H1 (cell line): ENCODE results near the gene SVIL. TPM values are rescaled to one million over a fixed set of nuclear protein-coding genes. Genes with fewer than 3 reads are reported as not detected.

Experiments used
- CEBPB ChIP-seq: IDR thresholded peaks from 2 replicates; pipeline ENCODE4 v1.6.1; 2012; ENCODE audit warnings: low read depth, low read length
- CTCF ChIP-seq, 3 experiments: IDR thresholded peaks; 1 replicate in 2 of 3; 2 replicates in 1 of 3; pipeline versions ENCODE4 v1.5.1 to v1.6.1; 2011; ENCODE audit warnings: low read length in 3 of 3, mild to moderate bottlenecking in 3 of 3, inconsistent platforms in 2 of 3, low read depth in 1 of 3, moderate library complexity in 1 of 3; ENCODE audit not compliant: insufficient read depth in 1 of 3; ENCODE audit errors: control extremely low read depth in 1 of 3
- EP300 ChIP-seq, 2 experiments: IDR thresholded peaks; 1 replicate in 1 of 2; 2 replicates in 1 of 2; pipeline ENCODE4 v1.6.1; 2011 to 2012; ENCODE audit warnings: low read depth in 2 of 2, low read length in 2 of 2, mild to moderate bottlenecking in 2 of 2, borderline replicate concordance in 1 of 2, inconsistent platforms in 1 of 2, moderate library complexity in 1 of 2
- HDAC2 ChIP-seq, 2 experiments: fragments of 300-600 bp in 1 of 2; sonication (generic) in 1 of 2; IDR thresholded peaks; 2 replicates each; pipeline ENCODE4 v1.6.1; 2011 to 2012; ENCODE audit warnings: low read depth in 2 of 2, low read length in 2 of 2, mild to moderate bottlenecking in 2 of 2, moderate library complexity in 2 of 2, borderline replicate concordance in 1 of 2, inconsistent platforms in 1 of 2
- HDAC6 ChIP-seq: IDR thresholded peaks from one replicate; pipeline ENCODE4 v1.7.1; 2012; ENCODE audit warnings: low read depth, mild to moderate bottlenecking, inconsistent platforms, low read length, moderate library complexity
- KDM5A ChIP-seq: fragments of 200-600 bp; IDR thresholded peaks from 2 replicates; pipeline ENCODE4 v1.7.1; 2012; ENCODE audit warnings: mild to moderate bottlenecking, low read length, inconsistent platforms, mixed read lengths
- MAFK ChIP-seq: IDR thresholded peaks from 2 replicates; pipeline ENCODE4 v1.6.1; 2012; ENCODE audit warnings: low read depth, mild to moderate bottlenecking, improper control_type of control experiment, low read length
- NANOG ChIP-seq: IDR thresholded peaks from 2 replicates; pipeline ENCODE4 v1.6.1; 2011; ENCODE audit warnings: low read length, low read depth, mild to moderate bottlenecking, inconsistent platforms; ENCODE audit not compliant: insufficient read depth, poor library complexity, severe bottlenecking
- TAF1 ChIP-seq: IDR thresholded peaks from 2 replicates; pipeline ENCODE4 v1.6.1; 2011; ENCODE audit warnings: mild to moderate bottlenecking, low read depth, low read length
- TCF12 ChIP-seq: IDR thresholded peaks from 2 replicates; pipeline ENCODE4 v1.6.1; 2011; ENCODE audit warnings: low read depth, mild to moderate bottlenecking, low read length
- polyA plus RNA-seq, 7 experiments: library from polyadenylated mRNA; depleted of rRNA in 3 of 7; stranded (reverse) in 5 of 7; unstranded in 2 of 7; fragments of >200 nt in 5 of 7; fragments of 200-250 nt in 2 of 7; gene quantifications; 1 replicate in 5 of 7; 2 replicates in 1 of 7; 4 replicates in 1 of 7; pipeline versions ENCODE4 v1.2.1 to v1.2.3, GENCODE V29; 2011 to 2013; ENCODE audit warnings: missing spikeins in 2 of 7, mixed read lengths in 2 of 7
- total RNA-seq: library from RNA; stranded (reverse); fragmentation: NEBNext Ultra II Directional; extraction: Animal tissue kit (Norgen Biotek cat#: 25700); gene quantifications from 2 replicates; pipeline ENCODE4 v1.2.1, GENCODE V29; 2021

Gene SVIL
- total and polyA plus RNA-seq, 2 of the 8 experiments (the other 6 are each of a cell fraction or from before 2014, with no cell fraction given) = 4.7 to 15.4 TPM

- no peak for TF ChIP-seq HDAC2 (IDR thresholded peaks at IDR 0.05; ENCODE audit: borderline replicate concordance in 1 of 2, low read depth in 2 of 2, low read length in 2 of 2)
- TF ChIP-seq TCF12 = no peak
- no peak for TF ChIP-seq CEBPB
- TF ChIP-seq HDAC6 = no peak
- TF ChIP-seq MAFK = no peak
- no peak for TF ChIP-seq KDM5A
- TF ChIP-seq EP300 (IDR thresholded peaks at IDR 0.05; ENCODE audit: borderline replicate concordance in 1 of 2, low read depth in 2 of 2, low read length in 2 of 2) = no peak
- no peak for TF ChIP-seq CTCF (IDR thresholded peaks at IDR 0.05; ENCODE audit: control extremely low read depth in 1 of 3, insufficient read depth in 1 of 3, low read depth in 1 of 3, low read length in 3 of 3)
- no peak for TF ChIP-seq TAF1
- no peak for TF ChIP-seq NANOG
Observed at GRCh38 chr10:29555746-29556481, 78.9 kb downstream of the SVIL start (continued).
